Fibroblast of mammary gland (primary cell): ENCODE data around the gene PDS5B.
A peak's percentile ranks its signal among the peaks of the same experiment; 100 is the strongest.

Experiments
- DNase-seq: peaks from one replicate; pipeline ENCODE4 v3.0.0-alpha.2; 2010; ENCODE audit warnings: low read depth
- H3K4me3 ChIP-seq: 2 replicates; pipeline ENCODE4 v1.5.1; 2011; ENCODE audit warnings: low read depth, mild to moderate bottlenecking, low read length, moderate library complexity; ENCODE audit not compliant: control insufficient read depth
- TF ChIP-seq, protein P1 (sequence below): conservative IDR thresholded peaks from 2 replicates; pipeline ENCODE4 v1.5.1; 2011; ENCODE audit warnings: low read depth, low read length, inconsistent platforms; ENCODE audit not compliant: control insufficient read depth, insufficient read depth

Gene PDS5B, protein sequence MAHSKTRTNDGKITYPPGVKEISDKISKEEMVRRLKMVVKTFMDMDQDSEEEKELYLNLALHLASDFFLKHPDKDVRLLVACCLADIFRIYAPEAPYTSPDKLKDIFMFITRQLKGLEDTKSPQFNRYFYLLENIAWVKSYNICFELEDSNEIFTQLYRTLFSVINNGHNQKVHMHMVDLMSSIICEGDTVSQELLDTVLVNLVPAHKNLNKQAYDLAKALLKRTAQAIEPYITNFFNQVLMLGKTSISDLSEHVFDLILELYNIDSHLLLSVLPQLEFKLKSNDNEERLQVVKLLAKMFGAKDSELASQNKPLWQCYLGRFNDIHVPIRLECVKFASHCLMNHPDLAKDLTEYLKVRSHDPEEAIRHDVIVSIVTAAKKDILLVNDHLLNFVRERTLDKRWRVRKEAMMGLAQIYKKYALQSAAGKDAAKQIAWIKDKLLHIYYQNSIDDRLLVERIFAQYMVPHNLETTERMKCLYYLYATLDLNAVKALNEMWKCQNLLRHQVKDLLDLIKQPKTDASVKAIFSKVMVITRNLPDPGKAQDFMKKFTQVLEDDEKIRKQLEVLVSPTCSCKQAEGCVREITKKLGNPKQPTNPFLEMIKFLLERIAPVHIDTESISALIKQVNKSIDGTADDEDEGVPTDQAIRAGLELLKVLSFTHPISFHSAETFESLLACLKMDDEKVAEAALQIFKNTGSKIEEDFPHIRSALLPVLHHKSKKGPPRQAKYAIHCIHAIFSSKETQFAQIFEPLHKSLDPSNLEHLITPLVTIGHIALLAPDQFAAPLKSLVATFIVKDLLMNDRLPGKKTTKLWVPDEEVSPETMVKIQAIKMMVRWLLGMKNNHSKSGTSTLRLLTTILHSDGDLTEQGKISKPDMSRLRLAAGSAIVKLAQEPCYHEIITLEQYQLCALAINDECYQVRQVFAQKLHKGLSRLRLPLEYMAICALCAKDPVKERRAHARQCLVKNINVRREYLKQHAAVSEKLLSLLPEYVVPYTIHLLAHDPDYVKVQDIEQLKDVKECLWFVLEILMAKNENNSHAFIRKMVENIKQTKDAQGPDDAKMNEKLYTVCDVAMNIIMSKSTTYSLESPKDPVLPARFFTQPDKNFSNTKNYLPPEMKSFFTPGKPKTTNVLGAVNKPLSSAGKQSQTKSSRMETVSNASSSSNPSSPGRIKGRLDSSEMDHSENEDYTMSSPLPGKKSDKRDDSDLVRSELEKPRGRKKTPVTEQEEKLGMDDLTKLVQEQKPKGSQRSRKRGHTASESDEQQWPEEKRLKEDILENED (N-terminal part only)

DNA sequence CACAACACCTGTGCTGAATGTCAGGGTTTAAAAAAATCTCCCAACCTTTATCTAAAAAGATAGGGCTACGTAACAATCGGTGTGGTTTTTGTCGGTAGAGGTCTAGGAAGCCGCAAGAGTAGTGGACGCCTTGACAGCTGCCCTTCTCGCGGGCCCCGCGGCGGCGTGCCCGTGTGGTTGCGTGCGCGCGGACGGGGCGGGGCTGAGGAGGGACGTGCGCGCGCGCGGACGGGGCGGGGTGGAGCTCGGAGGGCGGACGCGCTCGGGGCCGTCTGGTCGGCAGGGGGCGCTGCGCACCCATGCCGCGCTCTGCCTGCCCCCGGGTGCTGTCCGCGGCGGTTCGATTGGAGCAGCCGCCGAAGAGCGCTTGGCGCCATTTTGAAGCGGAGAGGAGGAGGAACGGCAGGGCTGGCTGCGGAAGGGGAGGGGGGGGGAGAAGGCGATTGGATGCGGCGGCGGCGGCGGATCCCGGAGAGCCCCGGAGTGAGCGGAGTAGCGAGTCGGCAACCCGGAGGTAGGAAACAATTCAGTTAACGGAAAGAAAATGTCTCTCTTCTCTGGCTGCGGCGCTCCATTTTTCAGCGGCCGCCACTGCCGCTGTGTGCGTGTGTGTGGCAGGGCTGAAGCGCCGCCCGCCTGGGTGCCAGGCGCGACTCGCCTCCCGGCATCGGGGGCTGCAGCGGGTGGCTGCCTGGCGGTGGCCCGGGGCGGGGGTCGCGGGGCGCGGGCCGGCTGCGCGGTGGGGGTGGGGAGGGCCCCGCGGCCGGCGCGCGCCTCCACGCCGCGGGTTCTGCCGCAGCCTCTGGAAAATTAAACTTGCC is at the start of gene PDS5B:
PDS5B (plus strand) TSS at position 373 of the 821 bp plus-strand sequence. CDS start 62,321 bp downstream, outside the sequence.
- H3K4me3 ChIP-seq: peak within 1 kb of the TSS; percentile 70
- DNase-seq: peak; percentile 89
- TF ChIP-seq, protein P1, sequence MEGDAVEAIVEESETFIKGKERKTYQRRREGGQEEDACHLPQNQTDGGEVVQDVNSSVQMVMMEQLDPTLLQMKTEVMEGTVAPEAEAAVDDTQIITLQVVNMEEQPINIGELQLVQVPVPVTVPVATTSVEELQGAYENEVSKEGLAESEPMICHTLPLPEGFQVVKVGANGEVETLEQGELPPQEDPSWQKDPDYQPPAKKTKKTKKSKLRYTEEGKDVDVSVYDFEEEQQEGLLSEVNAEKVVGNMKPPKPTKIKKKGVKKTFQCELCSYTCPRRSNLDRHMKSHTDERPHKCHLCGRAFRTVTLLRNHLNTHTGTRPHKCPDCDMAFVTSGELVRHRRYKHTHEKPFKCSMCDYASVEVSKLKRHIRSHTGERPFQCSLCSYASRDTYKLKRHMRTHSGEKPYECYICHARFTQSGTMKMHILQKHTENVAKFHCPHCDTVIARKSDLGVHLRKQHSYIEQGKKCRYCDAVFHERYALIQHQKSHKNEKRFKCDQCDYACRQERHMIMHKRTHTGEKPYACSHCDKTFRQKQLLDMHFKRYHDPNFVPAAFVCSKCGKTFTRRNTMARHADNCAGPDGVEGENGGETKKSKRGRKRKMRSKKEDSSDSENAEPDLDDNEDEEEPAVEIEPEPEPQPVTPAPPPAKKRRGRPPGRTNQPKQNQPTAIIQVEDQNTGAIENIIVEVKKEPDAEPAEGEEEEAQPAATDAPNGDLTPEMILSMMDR: no peak

DNA sequence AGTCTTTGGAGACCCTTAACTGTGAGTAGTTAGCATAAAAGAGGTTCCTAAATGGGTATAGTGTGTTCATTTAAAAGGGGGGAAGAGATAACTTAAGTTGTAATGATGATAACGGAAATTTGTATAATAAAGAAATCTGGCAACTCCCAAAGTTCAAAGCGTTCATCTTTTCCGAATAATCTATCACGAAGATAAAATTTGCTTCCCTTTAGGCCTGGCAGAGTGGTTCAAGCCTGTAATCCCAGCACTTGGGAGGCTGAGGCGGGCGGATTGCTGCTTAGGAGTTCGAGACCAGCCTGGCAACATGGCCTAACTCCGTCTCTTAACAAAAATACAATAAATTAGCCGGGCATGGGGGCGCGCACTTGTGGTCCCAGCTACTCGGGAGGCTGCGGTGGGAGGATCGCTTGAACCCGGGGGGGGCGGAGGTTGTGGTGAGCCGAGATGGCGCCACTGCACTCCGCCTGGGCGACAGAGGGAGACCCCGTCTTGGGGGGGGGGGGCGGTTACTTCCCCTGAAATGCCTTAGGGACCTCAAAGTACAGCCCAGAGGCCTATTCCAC is 48.6 kb upstream of the PDS5B start:
- TF ChIP-seq, protein P1: no peak
- peak overlapping the region; percentile 90 for H3K4me3 ChIP-seq
- no peak for DNase-seq

DNA sequence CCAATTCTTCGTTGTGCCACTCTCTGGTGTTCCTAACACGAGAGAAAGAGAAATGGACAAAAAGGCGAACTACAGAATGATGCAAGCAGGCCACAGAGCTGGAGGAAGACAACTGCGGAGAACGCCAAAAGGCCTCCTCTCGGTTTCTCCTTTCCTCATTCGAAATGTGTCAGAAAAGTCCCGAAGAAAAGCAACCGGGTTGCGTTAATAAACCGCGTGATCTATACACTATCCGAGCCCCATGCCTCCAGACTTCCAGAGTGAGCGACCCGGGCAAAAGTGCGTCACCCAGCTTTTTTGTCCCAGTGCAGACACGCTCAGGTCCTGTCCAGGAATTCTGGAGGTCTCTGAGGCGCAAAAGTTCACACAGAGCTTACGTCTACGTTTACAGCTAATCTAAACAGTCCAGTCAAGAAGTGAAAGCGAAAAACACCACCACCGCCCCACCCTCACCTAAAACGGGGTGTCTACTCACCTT is 48.1 kb upstream of the PDS5B start:
- peak; percentile 45 for DNase-seq
- peak overlapping the region; percentile 90 for H3K4me3 ChIP-seq
- TF ChIP-seq, protein P1: no peak

DNA sequence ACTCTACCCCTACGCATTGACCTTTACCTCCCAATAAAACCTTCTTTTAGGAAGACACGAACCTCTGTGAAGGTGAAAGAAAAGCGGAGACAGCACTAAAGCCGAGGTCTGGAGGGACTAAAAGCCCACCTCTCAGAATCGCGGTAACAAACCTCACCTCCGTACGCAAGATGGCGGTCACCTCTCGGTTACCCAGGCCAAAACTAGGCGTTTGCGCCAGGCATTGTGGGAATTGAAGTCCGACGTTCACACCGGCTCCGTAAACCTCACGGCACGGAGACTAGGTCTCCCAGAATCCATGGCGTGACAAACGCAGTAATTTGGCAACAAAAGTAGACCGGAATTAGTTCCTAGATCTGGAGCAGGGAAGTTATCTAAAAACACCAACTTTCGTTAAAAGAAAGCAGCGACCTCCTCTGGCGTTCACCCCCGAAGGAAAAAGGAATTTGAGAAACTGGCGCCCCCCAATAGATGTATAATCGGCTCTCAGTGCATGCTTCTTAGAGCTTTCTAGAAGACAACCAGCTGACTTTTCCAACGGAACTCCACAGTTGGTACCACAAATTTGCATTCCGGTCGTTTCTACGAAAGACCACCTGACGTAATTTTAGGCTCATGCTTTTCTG is 47.5 kb upstream of the PDS5B start, which contains the start of gene N4BP2L2:
N4BP2L2 (minus strand) TSS at position 175 of the 626 bp plus-strand sequence. CDS start 1,768 bp downstream, outside the sequence.
- TF ChIP-seq, protein P1: peak; percentile 45
- peak within 1 kb of the TSS; percentile 90 for H3K4me3 ChIP-seq
- peak; percentile 98 for DNase-seq

DNA sequence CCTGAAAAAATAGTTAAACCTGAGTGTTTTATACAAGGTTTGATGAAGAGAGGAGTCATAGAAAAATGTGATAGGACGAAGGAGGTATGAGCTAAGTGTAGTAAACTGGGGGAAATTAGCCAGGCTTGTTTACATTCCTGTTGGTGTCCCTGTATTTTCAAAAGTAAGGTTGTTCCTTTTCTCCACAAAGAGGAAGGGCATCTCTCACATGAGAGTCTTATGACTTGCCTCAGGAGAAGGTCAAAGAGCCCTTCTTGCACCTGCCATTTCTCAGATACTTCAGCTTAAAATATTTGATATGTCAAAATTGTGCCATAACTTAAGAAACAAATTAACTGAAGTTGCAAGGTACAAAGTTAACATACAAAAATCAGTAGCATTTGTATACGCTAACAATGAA is 44.0 kb upstream of the PDS5B start:
- DNase-seq: no peak
- TF ChIP-seq, protein P1: no peak
- no peak overlapping the region for H3K4me3 ChIP-seq
